AG04450 (cell line): ENCODE data around the gene NAIF1. TPM values are rescaled to one million over a fixed set of nuclear protein-coding genes. Genes with fewer than 3 reads are reported as not detected.

Source experiments
- CTCF ChIA-PET: fragments of 300-600, 350-600 bp; formaldehyde crosslinking; extraction: SDS; loops from one replicate; lab custom pipeline; 2022; ENCODE audit warnings: antibody characterized with exemption, inconsistent platforms; lab: Charles Lee
- POLR2A ChIA-PET: fragments of 350-600 bp; formaldehyde crosslinking; extraction: SDS; loops from one replicate; lab custom pipeline; 2021; ENCODE audit warnings: antibody characterized with exemption, inconsistent platforms; lab: Yijun Ruan, JAX
- DNase-seq: peaks from one replicate; pipeline ENCODE4 v3.0.0-alpha.2; 2011; ENCODE audit warnings: low read depth, low spot score
- H3K27ac ChIP-seq: one replicate; pipeline ENCODE4 v1.5.1; 2012; ENCODE audit warnings: low read depth, low read length, control low read depth
- H3K27me3 ChIP-seq: one replicate; pipeline ENCODE4 v1.6.0; 2012; ENCODE audit warnings: low read length; ENCODE audit not compliant: control insufficient read depth, insufficient read depth
- H3K4me3 ChIP-seq: 2 replicates; pipeline ENCODE4 v1.5.1; 2011; ENCODE audit warnings: mild to moderate bottlenecking, low read depth, low read length, control low read depth
- H3K9me3 ChIP-seq: 2 replicates; pipeline ENCODE4 v1.5.1; 2012; ENCODE audit warnings: low read length; ENCODE audit not compliant: control insufficient read depth, insufficient read depth
- polyA plus RNA-seq: library from polyadenylated mRNA; depleted of rRNA; stranded (reverse); fragments of >200 nt; gene quantifications from 2 replicates; pipeline ENCODE4 v1.2.3, GENCODE V29; 2011
- TF ChIP-seq, protein P1 (sequence below): IDR thresholded peaks from 2 replicates; pipeline ENCODE4 v1.5.1; 2011; ENCODE audit warnings: low read depth, low read length, control low read depth, inconsistent platforms

Gene NAIF1
- polyA plus RNA-seq, 1 experiment = 7.5 TPM

DNA sequence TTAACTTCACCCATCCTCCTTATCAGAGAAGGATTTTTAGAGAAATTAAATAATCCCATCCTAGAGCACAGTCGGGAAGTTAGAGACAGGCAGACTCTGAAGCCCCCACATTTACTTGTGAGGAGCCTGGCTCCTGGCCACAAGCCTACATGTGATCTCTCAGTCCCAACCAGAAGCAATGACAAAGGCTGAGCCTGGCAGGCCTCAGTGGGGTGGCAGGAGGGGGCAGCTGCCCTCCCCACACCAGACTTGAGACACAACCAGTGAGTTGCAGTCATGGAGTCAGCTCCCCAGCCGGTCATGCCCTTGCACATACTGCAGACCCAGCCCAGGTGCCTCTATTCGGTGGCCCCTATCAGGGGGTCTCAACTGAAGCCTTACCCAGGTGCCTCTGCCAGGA is 11.0 kb downstream of the NAIF1 start:
- CTCF ChIA-PET = interaction anchor here (0.6 to 1.3 kb wide), 3 partner anchors 11 to 28 kb away, joined by 3 to 4 read pairs (median 4); partner anchors contain the start of gene NAIF1
- TF ChIP-seq, protein P1, sequence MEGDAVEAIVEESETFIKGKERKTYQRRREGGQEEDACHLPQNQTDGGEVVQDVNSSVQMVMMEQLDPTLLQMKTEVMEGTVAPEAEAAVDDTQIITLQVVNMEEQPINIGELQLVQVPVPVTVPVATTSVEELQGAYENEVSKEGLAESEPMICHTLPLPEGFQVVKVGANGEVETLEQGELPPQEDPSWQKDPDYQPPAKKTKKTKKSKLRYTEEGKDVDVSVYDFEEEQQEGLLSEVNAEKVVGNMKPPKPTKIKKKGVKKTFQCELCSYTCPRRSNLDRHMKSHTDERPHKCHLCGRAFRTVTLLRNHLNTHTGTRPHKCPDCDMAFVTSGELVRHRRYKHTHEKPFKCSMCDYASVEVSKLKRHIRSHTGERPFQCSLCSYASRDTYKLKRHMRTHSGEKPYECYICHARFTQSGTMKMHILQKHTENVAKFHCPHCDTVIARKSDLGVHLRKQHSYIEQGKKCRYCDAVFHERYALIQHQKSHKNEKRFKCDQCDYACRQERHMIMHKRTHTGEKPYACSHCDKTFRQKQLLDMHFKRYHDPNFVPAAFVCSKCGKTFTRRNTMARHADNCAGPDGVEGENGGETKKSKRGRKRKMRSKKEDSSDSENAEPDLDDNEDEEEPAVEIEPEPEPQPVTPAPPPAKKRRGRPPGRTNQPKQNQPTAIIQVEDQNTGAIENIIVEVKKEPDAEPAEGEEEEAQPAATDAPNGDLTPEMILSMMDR = no peak
- Histone ChIP-seq H3K9me3 (no peaks in the 10 kb centered on the region), H3K27ac (no peak overlapping the region), H3K27me3 (no peaks in the 10 kb centered on the region), H3K4me3 (no peak overlapping the region)
- DNase-seq = no peak
- POLR2A ChIA-PET = interaction anchor here (2.0 kb wide), 1 partner anchor 11 kb away, joined by 7 read pairs; the partner anchor contains the start of gene NAIF1

DNA sequence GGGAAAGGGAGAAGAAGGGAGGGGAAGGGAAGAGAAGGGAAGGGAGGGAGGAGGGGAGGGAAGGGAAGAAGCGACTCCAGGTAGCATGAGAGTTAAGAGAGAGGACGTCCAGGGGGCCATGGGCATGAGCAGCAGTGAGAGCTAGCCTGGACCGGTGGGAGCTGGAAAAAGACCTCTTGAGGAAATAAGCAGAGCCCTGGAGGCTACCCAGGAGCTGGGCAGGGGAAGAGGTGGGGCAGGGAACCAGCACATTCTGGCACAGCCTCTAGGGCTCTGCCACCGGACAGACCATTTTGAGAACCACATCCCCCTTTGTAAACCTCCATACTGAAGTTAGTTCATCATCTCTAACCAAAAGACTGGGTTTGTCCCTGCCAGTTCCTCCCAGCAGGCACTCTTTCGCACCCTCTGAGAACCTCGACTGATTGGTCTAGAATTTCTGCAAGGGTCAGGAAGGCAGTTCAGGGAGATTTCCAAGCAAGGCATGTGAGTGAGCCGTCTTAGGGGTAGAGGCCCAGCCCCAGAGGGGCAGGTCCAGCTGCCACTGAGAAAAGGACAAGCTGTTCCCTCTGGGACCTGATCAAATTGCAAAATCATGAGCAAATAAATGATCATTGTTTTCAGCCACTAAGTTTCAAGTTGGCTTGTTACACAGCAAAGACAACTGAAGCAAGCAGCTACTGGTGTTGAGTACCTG is 11.6 kb downstream of the NAIF1 start:
- CTCF ChIA-PET = interaction anchor here (0.6 to 1.3 kb wide), 3 partner anchors 12 to 29 kb away, joined by 3 to 4 read pairs (median 4); partner anchors contain the start of gene NAIF1
- TF ChIP-seq, protein P1 = no peak
- no peak for DNase-seq
- H3K9me3 ChIP-seq = no peaks in the 10 kb centered on the region
- POLR2A ChIA-PET = interaction anchor here (2.0 kb wide), 1 partner anchor 12 kb away, joined by 7 read pairs; the partner anchor contains the start of gene NAIF1
- no peak overlapping the region for H3K27ac ChIP-seq
- H3K4me3 ChIP-seq = no peak overlapping the region
- no peaks in the 10 kb centered on the region for H3K27me3 ChIP-seq

DNA sequence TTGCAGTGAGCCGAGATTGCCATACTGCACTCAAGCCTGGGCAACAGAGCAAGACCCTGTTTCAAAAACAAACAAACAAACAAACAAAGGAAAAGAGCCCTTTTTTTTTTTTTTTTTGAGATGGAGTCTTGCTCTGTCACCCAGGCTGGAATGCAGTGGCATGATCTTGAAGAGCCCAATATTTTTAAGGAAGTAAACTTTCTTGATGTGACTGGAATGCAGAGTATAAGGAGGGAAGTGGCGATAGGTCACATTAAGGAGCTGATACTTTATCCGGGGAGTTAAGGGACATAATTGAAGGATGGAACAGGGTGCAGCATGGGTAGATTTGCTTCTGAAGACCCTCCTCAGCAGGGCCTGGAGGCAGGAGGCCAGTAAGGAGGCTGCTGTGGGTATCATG is 13.0 kb downstream of the NAIF1 start:
- CTCF ChIA-PET = no interaction called here
- POLR2A ChIA-PET = no interaction called here
- H3K4me3 ChIP-seq = no peak overlapping the region

DNA sequence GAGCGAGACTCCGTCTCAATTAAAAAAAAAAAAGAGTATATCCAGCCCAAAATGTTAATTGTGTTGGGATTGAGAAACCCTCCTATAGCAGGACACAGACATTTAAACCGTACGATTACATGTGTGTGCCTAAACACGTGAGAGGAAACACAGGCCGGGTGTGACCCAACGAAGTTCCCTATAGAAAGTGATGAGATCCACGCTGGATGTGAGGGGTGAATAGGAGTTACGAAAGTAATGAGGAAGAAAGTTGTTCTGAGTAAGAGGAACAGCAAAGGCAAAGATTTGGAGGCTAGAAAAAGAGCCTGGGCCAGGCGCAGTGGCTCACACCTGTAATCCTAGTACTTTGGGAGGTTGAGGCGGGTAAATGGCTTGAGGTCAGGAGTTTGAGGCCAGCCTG is 13.6 kb downstream of the NAIF1 start:
- CTCF ChIA-PET = no interaction called here
- Histone ChIP-seq H3K4me3 (no peak overlapping the region), H3K27ac (no peak overlapping the region), H3K9me3 (no peaks in the 10 kb centered on the region), H3K27me3 (no peaks in the 10 kb centered on the region)
- no peak for DNase-seq
- TF ChIP-seq, protein P1 = no peak
- POLR2A ChIA-PET = no interaction called here

More for the DNA sequence above, 13.0 kb downstream of the NAIF1 start:
- Histone ChIP-seq H3K9me3 (no peaks in the 10 kb centered on the region), H3K27ac (no peak overlapping the region), H3K27me3 (no peaks in the 10 kb centered on the region)
- TF ChIP-seq, protein P1 = no peak
- no peak for DNase-seq
